Type B pancreatic cell (in vitro differentiated cells): ENCODE results near the gene SRRM1. TPM values are rescaled to one million over a fixed set of nuclear protein-coding genes. Genes with fewer than 3 reads are reported as not detected.
A peak's percentile ranks its signal among the peaks of the same experiment; 100 is the strongest.
"Not testable (repeated sequence)": the region's sequence is repeated elsewhere in the genome, so short reads cannot be mapped to it uniquely, and the experiment has no call there.

Experiments used
- DNase-seq: peaks from one replicate; pipeline ENCODE4 v3.0.0; 2021; ENCODE audit warnings: mixed read lengths; ENCODE audit not compliant: unreplicated experiment; ENCODE audit errors: extremely low spot score
- H3K27ac Mint-ChIP-seq: 2 replicates; pipeline ENCODE4 v1.8.0; 2021; ENCODE audit warnings: mild to moderate bottlenecking, mixed read lengths
- H3K27me3 Mint-ChIP-seq: 2 replicates; pipeline ENCODE4 v1.8.0; 2021; ENCODE audit warnings: mixed read lengths
- H3K36me3 Mint-ChIP-seq: 2 replicates; pipeline ENCODE4 v1.8.0; 2021; ENCODE audit warnings: mixed read lengths
- H3K4me1 Mint-ChIP-seq: one replicate; pipeline ENCODE4 v1.8.0; 2021; ENCODE audit warnings: mixed read lengths; ENCODE audit not compliant: unreplicated experiment
- H3K4me3 Mint-ChIP-seq: 2 replicates; pipeline ENCODE4 v1.8.0; 2021; ENCODE audit warnings: mild to moderate bottlenecking, mixed read lengths
- H3K9me3 Mint-ChIP-seq: 2 replicates; pipeline ENCODE4 v1.8.0; 2021; ENCODE audit warnings: mixed read lengths
- total RNA-seq: library from RNA; stranded (reverse); gene quantifications from 2 replicates; pipeline ENCODE4 v1.2.1, GENCODE V29; 2021; ENCODE audit warnings: low replicate concordance
- TF ChIP-seq, protein P1 (sequence below): fragments of 200-600 bp; sonication (generic); conservative IDR thresholded peaks from 2 replicates; pipeline ENCODE4 v1.5.0; 2021; ENCODE audit warnings: antibody characterized with exemption, mild to moderate bottlenecking

The SRRM1 gene
- total RNA-seq, 1 donor from 2014 or later, result 168 TPM

DNA sequence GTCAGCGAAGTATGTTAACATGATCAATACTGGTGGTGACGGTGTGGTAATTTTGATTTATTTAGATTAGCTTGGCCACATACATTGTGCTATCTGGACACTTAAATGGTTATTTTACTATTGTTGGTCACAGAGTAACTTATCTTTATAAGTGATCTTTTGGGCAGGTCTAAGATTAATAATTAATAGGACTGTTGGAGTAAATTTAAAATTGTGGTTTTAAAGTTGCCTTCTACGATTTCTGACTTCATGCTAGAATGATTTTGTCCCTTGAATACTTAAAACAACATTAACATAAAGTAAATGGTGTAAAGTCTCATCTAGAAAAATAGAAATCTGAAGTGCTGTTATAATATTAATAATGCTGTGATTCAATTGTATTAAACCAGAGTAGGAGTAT, 14.7 kb downstream of the SRRM1 start:
- no peaks in the 10 kb centered on the region for H3K27me3 Mint-ChIP-seq
- peaks cover 47% of the 10 kb centered on the region for H3K36me3 Mint-ChIP-seq
- no peak for DNase-seq
- no peaks in the 10 kb centered on the region for H3K9me3 Mint-ChIP-seq
- TF ChIP-seq, protein P1, sequence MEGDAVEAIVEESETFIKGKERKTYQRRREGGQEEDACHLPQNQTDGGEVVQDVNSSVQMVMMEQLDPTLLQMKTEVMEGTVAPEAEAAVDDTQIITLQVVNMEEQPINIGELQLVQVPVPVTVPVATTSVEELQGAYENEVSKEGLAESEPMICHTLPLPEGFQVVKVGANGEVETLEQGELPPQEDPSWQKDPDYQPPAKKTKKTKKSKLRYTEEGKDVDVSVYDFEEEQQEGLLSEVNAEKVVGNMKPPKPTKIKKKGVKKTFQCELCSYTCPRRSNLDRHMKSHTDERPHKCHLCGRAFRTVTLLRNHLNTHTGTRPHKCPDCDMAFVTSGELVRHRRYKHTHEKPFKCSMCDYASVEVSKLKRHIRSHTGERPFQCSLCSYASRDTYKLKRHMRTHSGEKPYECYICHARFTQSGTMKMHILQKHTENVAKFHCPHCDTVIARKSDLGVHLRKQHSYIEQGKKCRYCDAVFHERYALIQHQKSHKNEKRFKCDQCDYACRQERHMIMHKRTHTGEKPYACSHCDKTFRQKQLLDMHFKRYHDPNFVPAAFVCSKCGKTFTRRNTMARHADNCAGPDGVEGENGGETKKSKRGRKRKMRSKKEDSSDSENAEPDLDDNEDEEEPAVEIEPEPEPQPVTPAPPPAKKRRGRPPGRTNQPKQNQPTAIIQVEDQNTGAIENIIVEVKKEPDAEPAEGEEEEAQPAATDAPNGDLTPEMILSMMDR, result no peak
- no peak overlapping the region for H3K4me3 Mint-ChIP-seq
- no peak overlapping the region for H3K27ac Mint-ChIP-seq
- peaks cover 5% of the 10 kb centered on the region for H3K4me1 Mint-ChIP-seq

DNA sequence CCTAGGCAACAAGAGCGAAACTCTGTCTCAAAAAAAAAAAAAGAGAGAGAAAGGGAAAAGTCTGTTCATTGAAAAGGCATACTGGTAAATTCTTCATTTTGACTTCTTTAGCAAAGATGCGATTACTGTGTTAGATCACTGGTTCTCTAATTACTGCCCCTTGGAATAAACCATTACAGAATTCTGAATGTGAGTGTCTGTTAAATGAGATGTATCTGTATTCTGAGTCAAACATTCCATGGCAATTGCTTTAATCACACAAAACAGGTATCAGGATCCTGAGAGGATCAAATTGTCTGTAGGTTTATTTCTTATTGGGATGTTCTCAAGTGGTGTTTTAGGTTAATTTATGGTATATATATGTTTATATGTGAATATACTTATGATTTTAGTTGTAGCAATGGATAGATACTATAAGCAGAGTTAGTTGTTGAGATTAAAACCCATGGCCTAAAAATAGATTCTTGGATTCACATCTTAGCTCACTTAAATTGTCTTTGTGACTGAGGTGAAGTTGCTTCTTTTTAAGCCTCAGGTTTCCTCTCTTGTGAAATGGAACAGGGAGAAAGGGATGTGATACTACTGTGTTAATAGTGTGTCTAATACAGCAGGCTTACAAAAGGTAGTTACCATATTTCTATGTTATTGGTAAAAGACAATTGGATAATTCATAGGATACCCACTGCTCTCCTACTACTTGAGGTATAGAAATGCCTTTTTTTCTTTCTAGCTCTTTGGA, 16.2 kb downstream of the SRRM1 start:
- Mint-ChIP-seq H3K9me3 (no peaks in the 10 kb centered on the region), H3K36me3 (peaks cover 46% of the 10 kb centered on the region), H3K4me1 (peaks cover 5% of the 10 kb centered on the region), H3K27ac (peak overlapping the region; percentile 68), H3K4me3 (no peak overlapping the region), H3K27me3 (no peaks in the 10 kb centered on the region)
- TF ChIP-seq, protein P1, result no peak
- DNase-seq, result no peak

DNA sequence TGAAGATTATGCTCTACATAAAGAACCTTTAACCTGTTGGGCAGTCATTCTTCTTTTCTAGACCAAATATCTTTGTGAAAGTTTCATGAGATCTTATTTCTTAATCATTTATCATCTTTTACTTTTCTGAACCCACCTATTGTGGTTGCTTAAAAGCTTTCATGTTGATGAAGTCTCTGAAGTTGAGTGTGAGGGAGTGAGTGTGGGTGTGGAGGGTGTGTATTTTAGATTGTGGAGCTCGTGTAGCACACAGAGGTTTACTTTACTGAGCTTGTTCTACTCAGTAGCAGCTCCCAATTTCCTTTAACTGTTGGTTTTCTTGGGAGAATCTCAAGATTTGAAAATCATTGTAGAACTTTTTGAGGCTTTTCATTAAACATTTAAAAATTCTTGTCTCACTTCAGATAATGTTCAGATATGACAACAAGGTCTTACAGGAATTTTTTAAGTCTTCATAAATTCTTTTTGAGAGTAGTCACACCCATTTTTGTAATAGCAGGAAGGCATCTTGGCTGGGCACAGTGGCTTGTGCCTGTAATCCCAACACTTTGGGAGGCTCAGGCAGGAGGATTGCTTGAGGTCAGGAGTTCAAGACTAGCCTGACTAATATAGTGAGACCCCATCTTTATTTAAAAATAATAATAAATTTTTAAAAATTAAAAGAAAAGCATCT, 17.0 kb downstream of the SRRM1 start:
- TF ChIP-seq, protein P1, result no peak
- Mint-ChIP-seq H3K4me1 (peaks cover 5% of the 10 kb centered on the region), H3K36me3 (peaks cover 42% of the 10 kb centered on the region), H3K4me3 (no peak overlapping the region), H3K27me3 (no peaks in the 10 kb centered on the region), H3K9me3 (no peaks in the 10 kb centered on the region), H3K27ac (peak overlapping the region; percentile 68)
- DNase-seq, result no peak

DNA sequence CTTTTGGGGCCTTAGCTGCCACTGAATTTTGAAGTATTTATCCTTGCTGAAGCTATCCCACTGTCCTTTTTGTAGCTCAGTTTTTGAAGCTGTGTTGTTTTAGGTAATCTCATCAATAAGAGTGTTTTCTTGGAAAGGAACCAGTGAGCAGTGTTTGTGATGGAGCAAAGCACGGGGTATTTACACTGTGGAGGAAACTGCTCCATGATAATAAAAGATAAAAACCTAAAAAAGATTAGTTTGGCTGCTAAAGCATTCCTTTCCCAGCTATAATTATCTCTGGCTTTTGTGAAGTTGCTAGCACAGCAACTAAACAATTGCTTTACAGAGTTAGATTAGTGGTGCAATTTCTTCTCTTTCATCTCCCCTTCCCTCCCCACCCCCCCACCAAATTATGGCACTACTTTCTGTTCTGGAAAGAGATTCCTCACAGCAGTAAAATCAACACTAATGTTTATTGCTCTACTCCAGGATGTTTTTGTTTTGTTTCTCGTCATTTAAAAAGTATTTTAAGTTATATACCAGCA, 21.5 kb downstream of the SRRM1 start:
- Mint-ChIP-seq H3K4me1 (no peaks in the 10 kb centered on the region), H3K9me3 (no peaks in the 10 kb centered on the region), H3K4me3 (no peak overlapping the region), H3K36me3 (peaks cover 34% of the 10 kb centered on the region), H3K27me3 (no peaks in the 10 kb centered on the region), H3K27ac (no peak overlapping the region)
- no peak for DNase-seq
- TF ChIP-seq, protein P1, result no peak

DNA sequence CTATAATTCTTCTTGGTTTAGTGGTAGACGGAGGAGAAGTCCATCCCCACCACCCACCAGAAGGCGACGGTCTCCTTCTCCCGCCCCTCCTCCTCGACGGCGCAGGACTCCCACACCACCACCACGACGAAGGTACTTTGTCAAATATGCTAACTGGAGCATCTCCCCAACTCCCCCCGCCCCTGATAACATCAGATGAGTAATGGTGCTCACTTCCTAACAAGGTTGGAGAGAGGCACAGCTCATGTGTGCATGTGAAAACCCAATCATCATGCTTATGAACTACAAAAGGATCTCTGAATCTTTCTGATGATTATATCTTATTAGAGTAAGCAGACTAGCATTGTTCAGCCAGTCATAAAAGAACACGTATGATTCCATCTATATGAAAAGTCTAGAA, 23.7 kb downstream of the SRRM1 start:
- H3K27ac Mint-ChIP-seq, result no peak overlapping the region
- no peak for DNase-seq
- no peak overlapping the region for H3K4me3 Mint-ChIP-seq
- TF ChIP-seq, protein P1, result no peak
- peaks cover 41% of the 10 kb centered on the region for H3K36me3 Mint-ChIP-seq
- no peaks in the 10 kb centered on the region for H3K9me3 Mint-ChIP-seq
- no peaks in the 10 kb centered on the region for H3K4me1 Mint-ChIP-seq
- no peaks in the 10 kb centered on the region for H3K27me3 Mint-ChIP-seq

DNA sequence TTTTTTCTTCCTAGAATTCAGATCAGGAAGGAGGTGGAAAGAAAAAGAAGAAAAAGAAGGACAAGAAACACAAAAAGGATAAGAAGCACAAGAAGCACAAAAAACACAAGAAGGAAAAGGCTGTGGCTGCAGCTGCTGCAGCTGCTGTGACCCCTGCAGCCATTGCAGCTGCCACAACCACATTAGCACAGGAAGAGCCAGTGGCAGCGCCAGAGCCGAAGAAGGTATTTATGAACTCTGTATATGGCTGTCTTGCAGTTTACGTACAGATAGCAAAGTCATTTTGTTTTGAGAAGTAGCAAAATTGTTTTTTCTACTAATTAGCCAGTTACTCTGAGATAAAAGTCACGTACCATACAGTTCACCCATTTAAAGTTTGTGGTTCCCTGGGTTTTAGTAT, 28.3 kb downstream of the SRRM1 start:
- not testable (repeated sequence) for H3K9me3 Mint-ChIP-seq, DNase-seq, H3K27me3 Mint-ChIP-seq, H3K4me1 Mint-ChIP-seq, H3K27ac Mint-ChIP-seq, H3K4me3 Mint-ChIP-seq
- peaks cover 39% of the 10 kb centered on the region for H3K36me3 Mint-ChIP-seq

DNA sequence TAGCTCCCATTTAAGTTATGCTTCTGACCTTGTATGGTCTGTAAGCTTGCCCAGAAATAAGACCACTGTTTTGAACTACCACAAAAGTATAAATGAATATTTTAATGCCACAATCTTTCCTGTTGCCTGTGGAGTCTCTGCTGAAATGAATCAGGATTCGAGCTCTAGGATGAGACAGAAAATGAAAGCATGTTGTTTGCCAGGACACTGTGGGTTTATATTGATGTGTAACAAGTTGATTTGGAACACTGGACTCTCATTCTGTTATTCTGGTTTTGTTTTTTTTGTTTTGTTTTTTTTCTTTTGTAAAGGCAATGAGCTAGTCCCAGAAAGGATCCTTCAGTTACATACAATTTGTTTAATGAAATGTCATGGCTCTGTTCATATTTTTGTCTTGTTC, 29.6 kb downstream of the SRRM1 start:
- H3K27me3 Mint-ChIP-seq, DNase-seq, H3K9me3 Mint-ChIP-seq, H3K4me3 Mint-ChIP-seq, H3K4me1 Mint-ChIP-seq: not testable (repeated sequence)
- peak overlapping the region; percentile 46 for H3K27ac Mint-ChIP-seq
- H3K36me3 Mint-ChIP-seq, result peaks cover 43% of the 10 kb centered on the region
